ENCODE results near the gene CACNG7. TPM values are rescaled to one million over a fixed set of nuclear protein-coding genes. Genes with fewer than 3 reads are reported as not detected.
A peak's percentile ranks its signal among the peaks of the same experiment; 100 is the strongest.

CACNG7 gene
- total RNA-seq, 1 experiment from 2014 or later: not detected

DNA sequence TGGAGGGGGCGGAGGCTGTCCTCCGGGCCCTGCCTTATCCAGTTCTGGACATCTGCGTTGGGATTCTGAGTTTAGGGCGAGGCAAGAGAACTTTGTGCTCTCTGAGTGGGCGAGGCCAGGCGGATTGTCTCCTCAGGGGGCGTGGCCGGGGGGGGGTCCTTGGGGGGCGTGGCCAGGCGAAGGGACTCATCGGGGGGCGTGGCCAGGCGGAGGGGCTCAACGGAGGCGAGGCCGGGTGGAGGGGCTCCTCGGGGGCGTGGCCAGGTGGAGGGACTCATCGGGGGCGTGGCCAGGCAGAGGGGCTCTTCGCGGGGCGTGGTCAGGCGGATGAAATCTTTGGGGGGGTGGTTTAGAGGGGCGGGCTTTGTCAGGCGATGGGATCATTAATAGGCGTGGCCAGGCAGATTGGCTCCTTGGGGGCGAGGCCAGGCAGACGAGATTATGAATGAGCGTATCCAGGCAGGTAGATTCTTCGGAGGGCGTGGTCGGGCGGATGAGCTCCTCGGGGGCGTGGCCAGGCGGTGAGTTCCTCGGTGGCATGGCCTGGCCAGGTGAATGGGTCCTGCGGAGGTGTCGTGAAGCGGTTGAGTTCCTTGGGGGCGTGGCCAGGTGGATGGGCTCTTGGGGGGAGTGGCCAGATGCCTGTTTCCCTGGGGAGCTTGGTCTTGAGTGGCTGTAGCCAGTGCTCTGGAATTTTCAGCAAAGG is 10.3 kb upstream of the CACNG7 start:
- Histone ChIP-seq H4K20me1 (ENCODE audit: insufficient read depth) (no peaks in the 10 kb centered on the region), H3K4me2 (ENCODE audit: low read length) (peak overlapping the region; percentile 60), H3K4me1 (ENCODE audit: control insufficient read depth in 1 of 2, insufficient read depth in 2 of 2, low read length in 2 of 2) (peaks cover 9 to 24% of the 10 kb centered on the region in 2 experiments; a peak in 3 of 4 replicates), H3K9me2 (ENCODE audit: insufficient read depth) (no peaks in the 10 kb centered on the region), H3K79me2 (ENCODE audit: insufficient read depth, low read length) (no peaks in the 10 kb centered on the region), H3K4me3 (replicated peaks in 1 of 2; ENCODE audit: low read depth in 1 of 2, low read length in 2 of 2) (0 out of 4 replicates have a peak overlapping the region, but pooled peaks of 1 of the 2 experiments have one; percentile 16), H3K27me3 (ENCODE audit: insufficient read depth, low read length) (no peaks in the 10 kb centered on the region), H3K27ac (ENCODE audit: low read depth, low read length) (no peak overlapping the region), H2AFZ (ENCODE audit: low read depth, low read length, poor library complexity, severe bottlenecking) (peak overlapping the region; percentile 16), H3K9me3 (ENCODE audit: control insufficient read depth in 1 of 2, insufficient read depth in 1 of 2, low read depth in 1 of 2, low read length in 2 of 2) (no peaks in the 10 kb centered on the region), H3K9ac (ENCODE audit: low read length) (no peak overlapping the region; the same call in 1 of the 2 replicates), H3K36me3 (ENCODE audit: control insufficient read depth in 1 of 2, insufficient read depth in 2 of 2, low read length in 2 of 2) (no peaks in the 10 kb centered on the region)
- TF ChIP-seq TCF7L2 (IDR thresholded peaks at IDR 0.05; ENCODE audit: borderline replicate concordance, extremely low read depth, insufficient read depth, insufficient read length): no peak
- TF ChIP-seq SP1 (IDR thresholded peaks at IDR 0.05; ENCODE audit: low read depth): peak; percentile 30; the same call in 1 of the 2 replicates
- CTCF ChIA-PET: interaction anchor here (0.7 to 1.2 kb wide), 4 partner anchors 13 to 131 kb away, joined by 3 to 5 read pairs (median 4); no protein-coding TSS in a partner anchor
- peak; percentile 93 for ATAC-seq
- RAD21 ChIA-PET (ENCODE audit: low non-redundant PET in 1 of 2, low total read pairs in 2 of 2, uncharacterized antibody in 2 of 2, unreplicated experiment in 2 of 2): no interaction called here
- BruUV-seq (replicated peaks): no TSS peak
- POLR2A ChIA-PET: interaction anchor here (0.7 to 1.2 kb wide), 4 partner anchors 9 to 46 kb away, joined by 3 to 5 read pairs (median 4); partner anchors contain the start of gene MYADM
- intact Hi-C loops (cut with micrococcal nuclease): loop anchor here (5.0 kb wide), 1 partner anchor 84 kb away; no protein-coding TSS in a partner anchor
- DNase-seq (ENCODE audit: low read depth, low spot score): peak; percentile 77

DNA sequence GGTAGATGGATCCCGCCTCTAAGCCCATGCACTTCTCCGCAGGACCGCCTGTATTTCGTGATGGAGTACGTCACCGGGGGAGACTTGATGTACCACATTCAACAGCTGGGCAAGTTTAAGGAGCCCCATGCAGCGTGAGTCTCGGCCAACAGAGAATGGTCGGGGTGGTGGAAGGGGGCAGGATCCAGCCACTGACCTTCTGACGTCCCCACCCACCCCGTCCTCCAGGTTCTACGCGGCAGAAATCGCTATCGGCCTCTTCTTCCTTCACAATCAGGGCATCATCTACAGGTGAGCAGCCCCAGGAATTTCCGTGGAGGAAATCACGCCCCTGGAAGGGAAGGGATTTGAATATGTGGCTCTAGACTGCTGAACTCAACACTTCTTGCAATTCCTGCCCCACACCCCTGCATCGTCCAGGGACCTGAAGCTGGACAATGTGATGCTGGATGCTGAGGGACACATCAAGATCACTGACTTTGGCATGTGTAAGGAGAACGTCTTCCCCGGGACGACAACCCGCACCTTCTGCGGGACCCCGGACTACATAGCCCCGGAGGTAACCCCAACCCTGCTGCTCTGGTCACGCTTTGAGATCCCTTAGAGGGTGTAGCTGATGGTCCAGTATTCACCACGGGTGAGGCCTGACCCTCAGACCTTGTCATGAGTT is 8.8 kb upstream of the CACNG7 start:
- POLR2A ChIA-PET: no interaction called here
- Histone ChIP-seq H2AFZ (ENCODE audit: low read depth, low read length, poor library complexity, severe bottlenecking) (no peak overlapping the region), H3K4me1 (ENCODE audit: control insufficient read depth in 1 of 2, insufficient read depth in 2 of 2, low read length in 2 of 2) (peaks cover 9 to 22% of the 10 kb centered on the region in 2 experiments; a peak in 3 of 4 replicates), H3K4me3 (replicated peaks in 1 of 2; ENCODE audit: low read depth in 1 of 2, low read length in 2 of 2) (no peak overlapping the region), H4K20me1 (ENCODE audit: insufficient read depth) (no peaks in the 10 kb centered on the region), H3K9me3 (ENCODE audit: control insufficient read depth in 1 of 2, insufficient read depth in 1 of 2, low read depth in 1 of 2, low read length in 2 of 2) (no peaks in the 10 kb centered on the region), H3K9ac (ENCODE audit: low read length) (no peak overlapping the region), H3K9me2 (ENCODE audit: insufficient read depth) (no peaks in the 10 kb centered on the region), H3K27me3 (ENCODE audit: insufficient read depth, low read length) (peaks cover 9% of the 10 kb centered on the region; the same call in 1 of the 2 replicates), H3K4me2 (ENCODE audit: low read length) (no peak overlapping the region), H3K27ac (ENCODE audit: low read depth, low read length) (no peak overlapping the region), H3K36me3 (ENCODE audit: control insufficient read depth in 1 of 2, insufficient read depth in 2 of 2, low read length in 2 of 2) (no peaks in the 10 kb centered on the region), H3K79me2 (ENCODE audit: insufficient read depth, low read length) (no peaks in the 10 kb centered on the region)
- no TSS peak for BruUV-seq (replicated peaks)
- intact Hi-C loops (cut with micrococcal nuclease): no loop called here
- RAD21 ChIA-PET (ENCODE audit: low non-redundant PET in 1 of 2, low total read pairs in 2 of 2, uncharacterized antibody in 2 of 2, unreplicated experiment in 2 of 2): no interaction called here
- CTCF ChIA-PET: no interaction called here
- ATAC-seq (no peak), DNase-seq (ENCODE audit: low read depth, low spot score) (no peak)
- TF ChIP-seq ZNF274 (IDR thresholded peaks at IDR 0.05; ENCODE audit: low read depth, low read length) (no peak), FOSL1 (IDR thresholded peaks at IDR 0.05; ENCODE audit: low read depth) (no peak), ZFX (IDR thresholded peaks at IDR 0.05) (no peak), POLR2A (IDR thresholded peaks at IDR 0.05; ENCODE audit: borderline replicate concordance, extremely low read depth, insufficient read depth, insufficient read length) (no peak), JUND (IDR thresholded peaks at IDR 0.05) (no peak), CBX3 (IDR thresholded peaks at IDR 0.05; ENCODE audit: low read depth) (no peak), EGR1 (IDR thresholded peaks at IDR 0.05; ENCODE audit: low read depth) (no peak), EZH2 (IDR thresholded peaks at IDR 0.05) (no peak), YY1 (IDR thresholded peaks at IDR 0.05; ENCODE audit: extremely low read depth, insufficient replicate concordance, low read depth, low read length) (no peak)
- TF ChIP-seq, protein P1, sequence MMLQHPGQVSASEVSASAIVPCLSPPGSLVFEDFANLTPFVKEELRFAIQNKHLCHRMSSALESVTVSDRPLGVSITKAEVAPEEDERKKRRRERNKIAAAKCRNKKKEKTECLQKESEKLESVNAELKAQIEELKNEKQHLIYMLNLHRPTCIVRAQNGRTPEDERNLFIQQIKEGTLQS (IDR thresholded peaks at IDR 0.05): no peak
- TF ChIP-seq, protein P2, sequence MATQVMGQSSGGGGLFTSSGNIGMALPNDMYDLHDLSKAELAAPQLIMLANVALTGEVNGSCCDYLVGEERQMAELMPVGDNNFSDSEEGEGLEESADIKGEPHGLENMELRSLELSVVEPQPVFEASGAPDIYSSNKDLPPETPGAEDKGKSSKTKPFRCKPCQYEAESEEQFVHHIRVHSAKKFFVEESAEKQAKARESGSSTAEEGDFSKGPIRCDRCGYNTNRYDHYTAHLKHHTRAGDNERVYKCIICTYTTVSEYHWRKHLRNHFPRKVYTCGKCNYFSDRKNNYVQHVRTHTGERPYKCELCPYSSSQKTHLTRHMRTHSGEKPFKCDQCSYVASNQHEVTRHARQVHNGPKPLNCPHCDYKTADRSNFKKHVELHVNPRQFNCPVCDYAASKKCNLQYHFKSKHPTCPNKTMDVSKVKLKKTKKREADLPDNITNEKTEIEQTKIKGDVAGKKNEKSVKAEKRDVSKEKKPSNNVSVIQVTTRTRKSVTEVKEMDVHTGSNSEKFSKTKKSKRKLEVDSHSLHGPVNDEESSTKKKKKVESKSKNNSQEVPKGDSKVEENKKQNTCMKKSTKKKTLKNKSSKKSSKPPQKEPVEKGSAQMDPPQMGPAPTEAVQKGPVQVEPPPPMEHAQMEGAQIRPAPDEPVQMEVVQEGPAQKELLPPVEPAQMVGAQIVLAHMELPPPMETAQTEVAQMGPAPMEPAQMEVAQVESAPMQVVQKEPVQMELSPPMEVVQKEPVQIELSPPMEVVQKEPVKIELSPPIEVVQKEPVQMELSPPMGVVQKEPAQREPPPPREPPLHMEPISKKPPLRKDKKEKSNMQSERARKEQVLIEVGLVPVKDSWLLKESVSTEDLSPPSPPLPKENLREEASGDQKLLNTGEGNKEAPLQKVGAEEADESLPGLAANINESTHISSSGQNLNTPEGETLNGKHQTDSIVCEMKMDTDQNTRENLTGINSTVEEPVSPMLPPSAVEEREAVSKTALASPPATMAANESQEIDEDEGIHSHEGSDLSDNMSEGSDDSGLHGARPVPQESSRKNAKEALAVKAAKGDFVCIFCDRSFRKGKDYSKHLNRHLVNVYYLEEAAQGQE (IDR thresholded peaks at IDR 0.05; ENCODE audit: low read depth): no peak

Measured in HCT116 (cell line).